Gastrocnemius medialis (tissue), 4 donors: ENCODE data around the gene CCDC172.

Experiments used
- POLR2A ChIP-seq, 2 donors: fragments of 450-650 bp; IDR thresholded peaks; one replicate each; pipeline ENCODE4 v1.6.1; 2017; ENCODE audit warnings: antibody characterized with exemption in 2 of 2, mild to moderate bottlenecking in 2 of 2, moderate library complexity in 2 of 2
- TF ChIP-seq, protein P1 (sequence below), 5 experiments: fragments of 450-650 bp in 3 of 5; fragments of 200-600 bp in 2 of 5; sonication (generic) in 2 of 5; IDR thresholded peaks in 4 of 5; conservative IDR thresholded peaks in 1 of 5; 1 replicate in 4 of 5; 2 replicates in 1 of 5; pipeline ENCODE4 v1.5.1; 2016 to 2019; ENCODE audit warnings: antibody characterized with exemption in 5 of 5, mild to moderate bottlenecking in 3 of 5, moderate library complexity in 3 of 5

DNA sequence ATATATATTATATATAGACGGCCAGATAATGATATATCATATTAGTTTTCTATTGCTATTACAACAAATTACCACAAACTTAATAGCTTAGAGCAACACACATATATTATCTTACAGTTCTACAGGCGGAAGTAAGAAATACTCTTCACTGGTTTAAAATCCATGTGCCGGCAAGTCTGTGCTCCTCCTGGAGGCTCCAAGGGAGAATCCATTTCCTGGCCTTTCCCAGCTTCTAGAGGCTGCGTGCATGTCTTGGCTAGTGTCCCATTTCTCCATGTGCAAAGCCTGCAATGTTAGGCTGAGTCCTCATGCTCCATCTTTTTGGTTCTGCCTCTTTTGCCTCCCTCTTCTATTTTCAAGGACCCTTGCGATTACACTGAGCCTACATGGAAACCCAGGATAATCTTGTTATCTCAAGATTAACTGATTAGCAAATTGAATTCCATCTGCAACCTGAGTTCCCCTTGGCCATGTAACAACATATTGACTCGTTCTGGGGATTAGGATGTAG is 79.5 kb downstream of the CCDC172 start:
- TF ChIP-seq, protein P1, sequence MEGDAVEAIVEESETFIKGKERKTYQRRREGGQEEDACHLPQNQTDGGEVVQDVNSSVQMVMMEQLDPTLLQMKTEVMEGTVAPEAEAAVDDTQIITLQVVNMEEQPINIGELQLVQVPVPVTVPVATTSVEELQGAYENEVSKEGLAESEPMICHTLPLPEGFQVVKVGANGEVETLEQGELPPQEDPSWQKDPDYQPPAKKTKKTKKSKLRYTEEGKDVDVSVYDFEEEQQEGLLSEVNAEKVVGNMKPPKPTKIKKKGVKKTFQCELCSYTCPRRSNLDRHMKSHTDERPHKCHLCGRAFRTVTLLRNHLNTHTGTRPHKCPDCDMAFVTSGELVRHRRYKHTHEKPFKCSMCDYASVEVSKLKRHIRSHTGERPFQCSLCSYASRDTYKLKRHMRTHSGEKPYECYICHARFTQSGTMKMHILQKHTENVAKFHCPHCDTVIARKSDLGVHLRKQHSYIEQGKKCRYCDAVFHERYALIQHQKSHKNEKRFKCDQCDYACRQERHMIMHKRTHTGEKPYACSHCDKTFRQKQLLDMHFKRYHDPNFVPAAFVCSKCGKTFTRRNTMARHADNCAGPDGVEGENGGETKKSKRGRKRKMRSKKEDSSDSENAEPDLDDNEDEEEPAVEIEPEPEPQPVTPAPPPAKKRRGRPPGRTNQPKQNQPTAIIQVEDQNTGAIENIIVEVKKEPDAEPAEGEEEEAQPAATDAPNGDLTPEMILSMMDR (IDR thresholded peaks at IDR 0.05 in 4 of 5, conservative IDR thresholded peaks at IDR 0.05 in 1 of 5) = no peak
- no peak for TF ChIP-seq POLR2A (IDR thresholded peaks at IDR 0.05)
